Immature natural killer cell (primary cell): ENCODE measurements around the gene PTPN12. TPM values are rescaled to one million over a fixed set of nuclear protein-coding genes. Genes with fewer than 3 reads are reported as not detected.
A peak's percentile ranks its signal among the peaks of the same experiment; 100 is the strongest.

Source experiments
- DNase-seq, 3 donors: peaks; one replicate each; pipeline ENCODE4 v3.0.0; 2022; ENCODE audit warnings: mixed read lengths in 1 of 3
- H3K27ac Mint-ChIP-seq, 6 donors: one replicate each; pipeline ENCODE4 v1.8.0; 2020; ENCODE audit warnings: mixed read lengths in 6 of 6, mild to moderate bottlenecking in 5 of 6, inconsistent platforms in 4 of 6, moderate library complexity in 3 of 6
- H3K27me3 Mint-ChIP-seq, 3 donors: one replicate each; pipeline ENCODE4 v1.8.0; 2020 to 2021; ENCODE audit warnings: low read depth in 3 of 3, mild to moderate bottlenecking in 3 of 3, mixed read lengths in 3 of 3, moderate library complexity in 3 of 3, inconsistent platforms in 1 of 3
- H3K36me3 Mint-ChIP-seq, 3 donors: one replicate each; pipeline ENCODE4 v1.8.0; 2020; ENCODE audit warnings: mixed read lengths in 3 of 3, inconsistent platforms in 2 of 3, mild to moderate bottlenecking in 2 of 3
- H3K4me1 Mint-ChIP-seq, 2 donors: one replicate each; pipeline ENCODE4 v1.8.0; 2020; ENCODE audit warnings: inconsistent platforms in 2 of 2, mild to moderate bottlenecking in 2 of 2, mixed read lengths in 2 of 2, moderate library complexity in 1 of 2
- H3K4me3 Mint-ChIP-seq, 5 donors: one replicate each; pipeline ENCODE4 v1.8.0; 2020; ENCODE audit warnings: mild to moderate bottlenecking in 5 of 5, mixed read lengths in 5 of 5, inconsistent platforms in 3 of 5, moderate library complexity in 3 of 5
- H3K9me3 Mint-ChIP-seq, 6 donors: one replicate each; pipeline ENCODE4 v1.8.0; 2020; ENCODE audit warnings: mild to moderate bottlenecking in 6 of 6, mixed read lengths in 6 of 6, inconsistent platforms in 4 of 6, moderate library complexity in 3 of 6
- polyA plus RNA-seq, 3 donors: library from polyadenylated mRNA; unstranded; fragments of 300-500 nt; fragmentation: Illumina TruSeq; gene quantifications; one replicate each; pipeline ENCODE4 v1.2.3, GENCODE V29; 2021

PTPN12 gene
- polyA plus RNA-seq, 3 donors from 2014 or later = 26.4 to 52.7 (median 44.4) TPM

- H3K4me1 Mint-ChIP-seq = no peaks in the 10 kb centered on the region
- H3K27me3 Mint-ChIP-seq = peaks cover 3 to 5% (median 4%) of the 10 kb centered on the region in 3 donors
- no peaks in the 10 kb centered on the region for H3K9me3 Mint-ChIP-seq
- H3K36me3 Mint-ChIP-seq = peaks cover 3 to 15% (median 5%) of the 10 kb centered on the region in 3 donors
- H3K4me3 Mint-ChIP-seq = no peak overlapping the region
- H3K27ac Mint-ChIP-seq = peak overlapping the region in 1 of 6 donors; percentile 46
- no peak for DNase-seq
Observed at GRCh38 chr7:77664715-77665114, 127.6 kb downstream of the PTPN12 start.

- peaks cover 3 to 5% (median 4%) of the 10 kb centered on the region in 3 donors for H3K27me3 Mint-ChIP-seq
- peak overlapping the region in 2 of 6 donors; percentile 23 to 39 for H3K27ac Mint-ChIP-seq
- H3K36me3 Mint-ChIP-seq = peaks cover 3 to 15% (median 5%) of the 10 kb centered on the region in 3 donors
- no peak overlapping the region for H3K4me3 Mint-ChIP-seq
- no peak for DNase-seq
- H3K9me3 Mint-ChIP-seq = no peaks in the 10 kb centered on the region
- no peaks in the 10 kb centered on the region for H3K4me1 Mint-ChIP-seq
Observed at GRCh38 chr7:77665161-77665560, 128.1 kb downstream of the PTPN12 start.

- no peak overlapping the region for H3K4me3 Mint-ChIP-seq
- H3K4me1 Mint-ChIP-seq = no peaks in the 10 kb centered on the region
- peak overlapping the region in 3 of 6 donors; percentile 4 to 30 (median 30) for H3K27ac Mint-ChIP-seq
- DNase-seq = no peak
- H3K36me3 Mint-ChIP-seq = peaks cover 0 to 15% (median 0%) of the 10 kb centered on the region in 3 donors
- H3K27me3 Mint-ChIP-seq = peaks cover 3 to 5% (median 4%) of the 10 kb centered on the region in 3 donors
- no peaks in the 10 kb centered on the region for H3K9me3 Mint-ChIP-seq
Observed at GRCh38 chr7:77667459-77668086, 130.5 kb downstream of the PTPN12 start.

- Mint-ChIP-seq H3K27me3 (peaks cover 0 to 13% (median 6%) of the 10 kb centered on the region in 3 donors), H3K9me3 (no peaks in the 10 kb centered on the region), H3K4me1 (peaks cover 0 to 10% of the 10 kb centered on the region in 2 donors), H3K36me3 (no peaks in the 10 kb centered on the region), H3K4me3 (no peak overlapping the region), H3K27ac (no peak overlapping the region)
- DNase-seq = no peak
Observed at GRCh38 chr7:77674878-77675277, 137.8 kb downstream of the PTPN12 start.

- Mint-ChIP-seq H3K9me3 (no peaks in the 10 kb centered on the region), H3K4me1 (peaks cover 2 to 10% of the 10 kb centered on the region in 2 donors), H3K36me3 (peaks cover 0 to 15% (median 7%) of the 10 kb centered on the region in 3 donors), H3K4me3 (no peak overlapping the region), H3K27ac (peak overlapping the region in 1 of 6 donors; percentile 11), H3K27me3 (peaks cover 0 to 6% (median 2%) of the 10 kb centered on the region in 3 donors)
- no peak for DNase-seq
Observed at GRCh38 chr7:77679608-77680007, 142.5 kb downstream of the PTPN12 start.

- no peak overlapping the region for H3K27ac Mint-ChIP-seq
- peaks cover 0 to 15% (median 9%) of the 10 kb centered on the region in 3 donors for H3K36me3 Mint-ChIP-seq
- H3K4me1 Mint-ChIP-seq = peaks cover 2 to 10% of the 10 kb centered on the region in 2 donors
- H3K27me3 Mint-ChIP-seq = peaks cover 0 to 6% (median 0%) of the 10 kb centered on the region in 3 donors
- no peak overlapping the region for H3K4me3 Mint-ChIP-seq
- no peak for DNase-seq
- no peaks in the 10 kb centered on the region for H3K9me3 Mint-ChIP-seq
Observed at GRCh38 chr7:77680266-77680665, 143.2 kb downstream of the PTPN12 start.

GRCh38 chr7:77684030-77684429 lies 146.9 kb downstream of the PTPN12 start:
- Mint-ChIP-seq H3K4me3 (no peak overlapping the region), H3K9me3 (no peaks in the 10 kb centered on the region), H3K27ac (no peak overlapping the region), H3K27me3 (peaks cover 0 to 8% (median 0%) of the 10 kb centered on the region in 3 donors), H3K36me3 (peaks cover 0 to 18% (median 15%) of the 10 kb centered on the region in 3 donors), H3K4me1 (peaks cover 22 to 28% of the 10 kb centered on the region in 2 donors)
- DNase-seq = no peak

- H3K4me1 Mint-ChIP-seq = peaks cover 22 to 23% of the 10 kb centered on the region in 2 donors
- peaks cover 0 to 8% (median 0%) of the 10 kb centered on the region in 3 donors for H3K27me3 Mint-ChIP-seq
- no peak overlapping the region for H3K4me3 Mint-ChIP-seq
- peaks cover 0 to 18% (median 15%) of the 10 kb centered on the region in 3 donors for H3K36me3 Mint-ChIP-seq
- DNase-seq = no peak
- no peak overlapping the region for H3K27ac Mint-ChIP-seq
- no peaks in the 10 kb centered on the region for H3K9me3 Mint-ChIP-seq
Observed at GRCh38 chr7:77685233-77685632, 148.1 kb downstream of the PTPN12 start.

- Mint-ChIP-seq H3K27me3 (peaks cover 0 to 8% (median 0%) of the 10 kb centered on the region in 3 donors), H3K4me1 (peaks cover 22 to 26% of the 10 kb centered on the region in 2 donors), H3K36me3 (peaks cover 0 to 18% (median 15%) of the 10 kb centered on the region in 3 donors), H3K9me3 (no peaks in the 10 kb centered on the region), H3K4me3 (peak overlapping the region; percentile 8 to 54 (median 38)), H3K27ac (peak overlapping the region in 5 of 6 donors; percentile 9 to 73 (median 24))
- DNase-seq = peak in 1 of 3 donors; percentile 13
Observed at GRCh38 chr7:77687100-77687746, 150.1 kb downstream of the PTPN12 start.

GRCh38 chr7:77687747-77688144 lies 150.7 kb downstream of the PTPN12 start:
- peak; percentile 28 to 36 (median 31) for DNase-seq
- peak overlapping the region; percentile 8 to 54 (median 38) for H3K4me3 Mint-ChIP-seq
- peak overlapping the region; percentile 9 to 80 (median 30) for H3K27ac Mint-ChIP-seq
- H3K27me3 Mint-ChIP-seq = peaks cover 0 to 8% (median 0%) of the 10 kb centered on the region in 3 donors
- no peaks in the 10 kb centered on the region for H3K9me3 Mint-ChIP-seq
- H3K4me1 Mint-ChIP-seq = peaks cover 22 to 30% of the 10 kb centered on the region in 2 donors
- peaks cover 0 to 15% (median 14%) of the 10 kb centered on the region in 3 donors for H3K36me3 Mint-ChIP-seq

Other genes starting within 250 kb of the PTPN12 start
- 10 to 100 TPM; 24.6 to 85.4 (median 55.5) TPM for gene GSAP, start 120.9 kb upstream of the PTPN12 start, polyA plus RNA-seq
- gene RSBN1L, start 159.2 kb downstream of the PTPN12 start, polyA plus RNA-seq = 10 to 100 TPM in 1 of 3 donors, 1 to 10 TPM in 2; 4.9 to 11.1 (median 6.5) TPM